Kidney capillary endothelial cell (primary cell): ENCODE results near the gene LPCAT3.
"Not testable (repeated sequence)": the region's sequence is repeated elsewhere in the genome, so short reads cannot be mapped to it uniquely, and the experiment has no call there.

Source experiments
- DNase-seq: peaks from one replicate; pipeline ENCODE4 v3.0.0-alpha.2; 2018; ENCODE audit warnings: low spot score

The LPCAT3 gene

GRCh38 chr12:7018350-7019042 is at the start of gene LPCAT3:
TSS of gene LPCAT3 (minus strand) at chr12:7018476. CDS start at chr12:7018424, 52 bp downstream.
- DNase-seq, result peak; percentile 87

GRCh38 chr12:7067096-7067495 is 48.8 kb upstream of the LPCAT3 start:
- no peak for DNase-seq

GRCh38 chr12:7066596-7066995 is 48.3 kb upstream of the LPCAT3 start:
- no peak for DNase-seq

GRCh38 chr12:7065073-7065623 is 46.9 kb upstream of the LPCAT3 start:
- no peak for DNase-seq

GRCh38 chr12:7064516-7064915 is 46.2 kb upstream of the LPCAT3 start:
- no peak for DNase-seq

- DNase-seq, result no peak
Observed at GRCh38 chr12:7061596-7061995, 43.3 kb upstream of the LPCAT3 start.

GRCh38 chr12:7061138-7061537 is 42.9 kb upstream of the LPCAT3 start:
- DNase-seq, result no peak

- DNase-seq, result no peak
Observed at GRCh38 chr12:7060353-7060954, 42.2 kb upstream of the LPCAT3 start, which contains the start of gene C1S. TSS of gene C1S (plus strand) at chr12:7060718. CDS start at chr12:7061913, 1,195 bp downstream.

GRCh38 chr12:7059780-7060179 is 41.5 kb upstream of the LPCAT3 start:
- no peak for DNase-seq

- no peak for DNase-seq
Observed at GRCh38 chr12:7058850-7059395, 40.6 kb upstream of the LPCAT3 start.

- no peak for DNase-seq
Observed at GRCh38 chr12:7058163-7058845, 40.0 kb upstream of the LPCAT3 start.

- DNase-seq, result not testable (repeated sequence)
Observed at GRCh38 chr12:7055736-7056135, 37.5 kb upstream of the LPCAT3 start.

GRCh38 chr12:7054925-7055324 is 36.6 kb upstream of the LPCAT3 start:
- DNase-seq, result no peak

- not testable (repeated sequence) for DNase-seq
Observed at GRCh38 chr12:7049973-7050372, 31.7 kb upstream of the LPCAT3 start.

- DNase-seq, result not testable (repeated sequence)
Observed at GRCh38 chr12:7049445-7049951, 31.2 kb upstream of the LPCAT3 start.

- peak; percentile 8 for DNase-seq
Observed at GRCh38 chr12:7047306-7047705, 29.0 kb upstream of the LPCAT3 start.

- DNase-seq, result no peak
Observed at GRCh38 chr12:7046383-7047105, 28.3 kb upstream of the LPCAT3 start.

- DNase-seq, result no peak
Observed at GRCh38 chr12:7045913-7046312, 27.6 kb upstream of the LPCAT3 start.

GRCh38 chr12:7042842-7043241 is 24.6 kb upstream of the LPCAT3 start:
- DNase-seq, result peak; percentile 7

GRCh38 chr12:7039403-7039802 is 21.1 kb upstream of the LPCAT3 start:
- DNase-seq, result no peak

GRCh38 chr12:7038591-7038990 is 20.3 kb upstream of the LPCAT3 start:
- DNase-seq, result no peak

- not testable (repeated sequence) for DNase-seq
Observed at GRCh38 chr12:7037411-7037810, 19.1 kb upstream of the LPCAT3 start.
